ENCODE results near the gene ADAMTSL3.
A peak's percentile ranks its signal among the peaks of the same experiment; 100 is the strongest.

Gene ADAMTSL3

DNA sequence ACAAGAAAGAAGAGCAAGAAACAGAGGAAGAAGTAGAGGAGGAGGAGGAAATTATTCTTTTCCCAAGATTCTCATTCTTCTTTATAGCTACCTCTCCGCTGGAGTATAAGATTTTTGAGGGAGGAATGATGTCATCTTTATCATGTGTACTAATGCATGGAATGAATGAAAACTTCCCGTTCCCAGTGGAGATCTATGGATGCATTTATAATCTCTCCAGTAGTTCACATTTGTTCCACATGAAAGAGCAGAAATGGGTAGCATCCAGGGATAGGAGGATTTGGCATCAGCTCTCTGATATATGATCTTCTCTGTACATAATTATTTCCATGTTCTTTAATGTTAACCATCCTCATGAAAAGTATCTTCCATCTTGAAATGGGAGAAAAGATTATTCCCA, 244.4 kb downstream of the ADAMTSL3 start:
- no peak for DNase-seq
- WGBS (ENCODE audit: insufficient coverage) = no CpG with 5 or more reads among the region's 2 CpGs
- ChIA-PET CTCF (no interaction called here), POLR2A (no interaction called here)
- Histone ChIP-seq H3K36me3 (ENCODE audit: control insufficient read depth in 4 of 4, insufficient read depth in 4 of 4, low read length in 3 of 4) (no peaks in the 10 kb centered on the region), H3K9me3 (ENCODE audit: control extremely low read depth in 1 of 5, control insufficient read depth in 4 of 5, insufficient read depth in 2 of 5, low read depth in 1 of 5, low read length in 4 of 5) (peaks cover 0 to 1% (median 0%) of the 10 kb centered on the region in 5 experiments), H3K4me1 (ENCODE audit: control extremely low read depth in 1 of 4, control insufficient read depth in 4 of 4, insufficient read depth in 4 of 4, low read length in 3 of 4) (no peaks in the 10 kb centered on the region), H3K4me3 (ENCODE audit: control insufficient read depth in 1 of 7, extremely low read depth in 1 of 7, insufficient read depth in 4 of 7, low read depth in 2 of 7, low read length in 6 of 7) (no peak overlapping the region), H3K27ac (ENCODE audit: insufficient read depth in 1 of 2, low read depth in 1 of 2, low read length in 2 of 2, poor library complexity in 1 of 2, severe bottlenecking in 2 of 2) (no peak overlapping the region), H3K27me3 (replicated peaks in 2 of 5; ENCODE audit: control insufficient read depth in 4 of 5, insufficient read depth in 5 of 5, low read length in 4 of 5) (peaks cover 0 to 4% (median 1%) of the 10 kb centered on the region in 5 experiments)

DNA sequence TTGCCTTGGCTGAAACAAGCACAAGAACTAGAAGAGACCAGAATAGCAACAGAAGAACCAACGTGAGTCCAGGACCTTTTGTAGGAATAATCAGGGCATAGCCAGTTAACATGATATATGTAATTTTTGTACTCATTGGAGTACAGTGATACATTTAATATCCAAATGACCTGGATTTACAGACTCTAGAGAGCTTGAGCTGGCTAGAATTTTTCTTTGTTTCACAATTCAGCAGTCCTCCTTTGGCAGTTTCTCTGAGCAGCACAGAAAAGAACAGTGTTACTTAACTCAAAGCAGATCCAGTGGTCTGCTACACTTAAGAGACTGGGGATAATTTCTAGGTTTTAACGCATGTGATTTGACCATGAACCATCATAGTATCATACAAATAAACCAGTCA, 245.7 kb downstream of the ADAMTSL3 start:
- Histone ChIP-seq H3K36me3 (ENCODE audit: control insufficient read depth in 4 of 4, insufficient read depth in 4 of 4, low read length in 3 of 4) (no peaks in the 10 kb centered on the region), H3K4me1 (ENCODE audit: control extremely low read depth in 1 of 4, control insufficient read depth in 4 of 4, insufficient read depth in 4 of 4, low read length in 3 of 4) (no peaks in the 10 kb centered on the region), H3K27me3 (replicated peaks in 2 of 5; ENCODE audit: control insufficient read depth in 4 of 5, insufficient read depth in 5 of 5, low read length in 4 of 5) (peaks cover 0 to 4% (median 1%) of the 10 kb centered on the region in 5 experiments), H3K4me3 (ENCODE audit: control insufficient read depth in 1 of 7, extremely low read depth in 1 of 7, insufficient read depth in 4 of 7, low read depth in 2 of 7, low read length in 6 of 7) (no peak overlapping the region), H3K9me3 (ENCODE audit: control extremely low read depth in 1 of 5, control insufficient read depth in 4 of 5, insufficient read depth in 2 of 5, low read depth in 1 of 5, low read length in 4 of 5) (peaks cover 0 to 1% (median 0%) of the 10 kb centered on the region in 5 experiments), H3K27ac (ENCODE audit: insufficient read depth in 1 of 2, low read depth in 1 of 2, low read length in 2 of 2, poor library complexity in 1 of 2, severe bottlenecking in 2 of 2) (no peak overlapping the region)
- ChIA-PET POLR2A (no interaction called here), CTCF (no interaction called here)
- no peak for DNase-seq
- no CpG with 5 or more reads among the region's 2 CpGs for WGBS (ENCODE audit: insufficient coverage)

DNA sequence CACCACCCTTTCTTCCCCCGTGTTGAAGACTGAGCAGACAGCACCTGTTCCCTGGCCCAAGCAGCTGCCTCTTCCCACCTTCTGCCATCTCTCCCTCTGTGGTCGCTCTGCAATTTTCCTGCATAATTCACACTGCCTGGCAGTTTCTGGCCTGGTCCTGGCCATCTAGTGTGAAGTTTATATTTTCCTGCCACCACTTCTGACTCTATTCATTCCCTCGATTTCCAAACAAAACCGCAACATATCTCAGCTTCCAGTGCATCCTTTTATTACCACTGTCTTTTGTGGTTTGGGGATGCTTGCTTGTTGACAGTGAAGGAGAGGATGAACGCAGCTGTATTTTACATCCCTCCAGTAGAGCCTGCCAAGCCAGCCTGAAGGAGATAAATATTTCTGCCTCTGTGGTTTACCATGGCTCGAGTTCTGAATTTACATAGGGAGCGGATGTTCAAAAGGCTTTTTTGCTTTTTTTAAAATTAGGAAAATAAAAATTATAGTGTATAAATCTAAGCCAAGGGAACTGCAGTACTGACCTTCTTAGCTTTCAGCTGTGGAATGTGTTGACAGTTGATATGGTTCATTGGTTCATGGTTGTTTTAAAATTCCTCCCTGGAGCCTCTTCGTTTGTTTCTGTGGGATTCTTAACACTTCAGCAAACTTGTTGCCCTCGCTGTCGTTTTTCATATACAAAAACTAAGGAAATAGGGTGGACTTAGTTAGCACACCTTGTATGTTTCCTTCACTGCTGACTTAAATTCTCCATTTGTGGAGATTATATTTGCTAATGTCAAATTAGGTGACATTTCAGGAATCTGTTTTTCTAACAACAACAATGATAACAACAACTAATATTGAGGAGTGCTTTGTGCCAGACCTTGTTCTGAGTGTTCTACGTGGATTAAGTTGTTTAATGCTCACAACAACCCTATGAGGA, 250.5 kb downstream of the ADAMTSL3 start:
- Histone ChIP-seq H3K9me3 (ENCODE audit: control extremely low read depth in 1 of 5, control insufficient read depth in 4 of 5, insufficient read depth in 2 of 5, low read depth in 1 of 5, low read length in 4 of 5) (peaks cover 0 to 3% (median 0%) of the 10 kb centered on the region in 5 experiments), H3K4me3 (ENCODE audit: control insufficient read depth in 1 of 7, extremely low read depth in 1 of 7, insufficient read depth in 4 of 7, low read depth in 2 of 7, low read length in 6 of 7) (no peak overlapping the region), H3K27ac (ENCODE audit: insufficient read depth in 1 of 2, low read depth in 1 of 2, low read length in 2 of 2, poor library complexity in 1 of 2, severe bottlenecking in 2 of 2) (no peak overlapping the region), H3K4me1 (ENCODE audit: control extremely low read depth in 1 of 4, control insufficient read depth in 4 of 4, insufficient read depth in 4 of 4, low read length in 3 of 4) (no peaks in the 10 kb centered on the region), H3K36me3 (ENCODE audit: control insufficient read depth in 4 of 4, insufficient read depth in 4 of 4, low read length in 3 of 4) (no peaks in the 10 kb centered on the region), H3K27me3 (replicated peaks in 2 of 5; ENCODE audit: control insufficient read depth in 4 of 5, insufficient read depth in 5 of 5, low read length in 4 of 5) (peaks cover 0 to 4% (median 1%) of the 10 kb centered on the region in 5 experiments)
- DNase-seq = peak in 2 of 3 donors; percentile 1 to 2
- 78% methylated on average over 7 of the region's 11 CpGs for WGBS (ENCODE audit: insufficient coverage)
- CTCF ChIA-PET = no interaction called here
- POLR2A ChIA-PET = no interaction called here

DNA sequence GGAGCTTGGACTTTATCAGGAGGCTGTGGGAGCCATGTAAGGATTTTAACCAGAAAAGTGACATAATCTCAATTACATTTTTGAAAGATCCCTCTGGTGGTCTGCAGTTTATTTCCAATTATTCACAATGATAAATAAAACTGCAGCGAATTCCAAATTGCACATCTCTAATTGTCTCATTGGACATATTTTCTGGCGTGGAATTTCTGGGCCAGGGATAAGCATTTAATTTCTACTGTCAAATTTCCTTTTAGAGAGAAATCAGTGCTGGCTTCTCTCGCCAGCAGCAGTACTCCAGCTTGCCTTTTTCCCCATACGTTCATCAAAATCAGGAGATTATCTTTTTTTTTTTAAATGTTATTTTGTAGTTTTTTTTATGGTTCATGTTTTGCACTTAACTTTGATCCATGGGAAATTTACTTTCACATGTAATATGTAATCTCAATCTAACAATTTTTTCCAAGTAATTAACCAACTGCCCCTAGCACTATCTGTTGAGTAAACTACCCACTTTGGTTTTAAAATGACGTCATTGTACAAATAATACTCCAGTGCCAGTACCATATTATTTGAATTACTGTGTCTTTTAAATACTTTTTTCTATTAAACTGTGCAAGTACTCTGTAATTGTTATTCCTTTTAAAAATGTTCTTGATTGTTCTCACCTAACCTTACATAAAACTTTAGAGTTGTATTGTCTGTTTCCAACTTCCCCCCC, 251.8 kb downstream of the ADAMTSL3 start:
- Histone ChIP-seq H3K27me3 (replicated peaks in 2 of 5; ENCODE audit: control insufficient read depth in 4 of 5, insufficient read depth in 5 of 5, low read length in 4 of 5) (peaks cover 0 to 3% (median 1%) of the 10 kb centered on the region in 5 experiments), H3K9me3 (ENCODE audit: control extremely low read depth in 1 of 5, control insufficient read depth in 4 of 5, insufficient read depth in 2 of 5, low read depth in 1 of 5, low read length in 4 of 5) (peaks cover 0 to 3% (median 0%) of the 10 kb centered on the region in 5 experiments), H3K4me3 (ENCODE audit: control insufficient read depth in 1 of 7, extremely low read depth in 1 of 7, insufficient read depth in 4 of 7, low read depth in 2 of 7, low read length in 6 of 7) (no peak overlapping the region), H3K27ac (ENCODE audit: insufficient read depth in 1 of 2, low read depth in 1 of 2, low read length in 2 of 2, poor library complexity in 1 of 2, severe bottlenecking in 2 of 2) (no peak overlapping the region), H3K4me1 (ENCODE audit: control extremely low read depth in 1 of 4, control insufficient read depth in 4 of 4, insufficient read depth in 4 of 4, low read length in 3 of 4) (no peaks in the 10 kb centered on the region), H3K36me3 (ENCODE audit: control insufficient read depth in 4 of 4, insufficient read depth in 4 of 4, low read length in 3 of 4) (no peaks in the 10 kb centered on the region)
- ChIA-PET CTCF (no interaction called here), POLR2A (no interaction called here)
- WGBS (ENCODE audit: insufficient coverage) = 100% methylated on average over 3 of the region's 5 CpGs
- DNase-seq = no peak

DNA sequence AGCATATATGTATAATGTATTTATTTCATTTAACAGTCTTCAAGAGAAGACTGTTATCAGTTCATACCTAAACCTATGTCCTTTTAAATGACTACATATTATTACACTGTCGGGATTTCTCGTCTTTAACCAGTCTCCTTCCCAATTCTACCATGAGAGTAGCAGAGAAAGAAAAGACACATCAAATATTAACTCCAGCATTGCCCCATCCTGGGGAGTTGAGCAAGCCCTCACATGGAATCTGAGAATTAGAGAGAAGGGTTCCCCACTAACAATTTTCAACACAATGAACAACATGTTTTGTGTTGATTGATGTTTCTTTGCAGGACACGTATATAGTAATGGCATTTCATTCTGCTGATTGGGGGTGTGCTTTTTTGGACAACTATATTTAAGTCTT, 257.4 kb downstream of the ADAMTSL3 start:
- H3K36me3 ChIP-seq (ENCODE audit: control insufficient read depth in 4 of 4, insufficient read depth in 4 of 4, low read length in 3 of 4) = no peaks in the 10 kb centered on the region
- ChIA-PET POLR2A (no interaction called here), CTCF (no interaction called here)
- WGBS (ENCODE audit: insufficient coverage) = 100% methylated on average over 1 of the region's 3 CpGs
- peaks cover 0 to 3% (median 0%) of the 10 kb centered on the region in 5 experiments for H3K9me3 ChIP-seq (ENCODE audit: control extremely low read depth in 1 of 5, control insufficient read depth in 4 of 5, insufficient read depth in 2 of 5, low read depth in 1 of 5, low read length in 4 of 5)
- no peaks in the 10 kb centered on the region for H3K4me1 ChIP-seq (ENCODE audit: control extremely low read depth in 1 of 4, control insufficient read depth in 4 of 4, insufficient read depth in 4 of 4, low read length in 3 of 4)
- DNase-seq = no peak
- H3K4me3 ChIP-seq (ENCODE audit: control insufficient read depth in 1 of 7, extremely low read depth in 1 of 7, insufficient read depth in 4 of 7, low read depth in 2 of 7, low read length in 6 of 7) = no peak overlapping the region
- H3K27me3 ChIP-seq (replicated peaks in 2 of 5; ENCODE audit: control insufficient read depth in 4 of 5, insufficient read depth in 5 of 5, low read length in 4 of 5) = no peaks in the 10 kb centered on the region
- H3K27ac ChIP-seq (ENCODE audit: insufficient read depth in 1 of 2, low read depth in 1 of 2, low read length in 2 of 2, poor library complexity in 1 of 2, severe bottlenecking in 2 of 2) = no peak overlapping the region

DNA sequence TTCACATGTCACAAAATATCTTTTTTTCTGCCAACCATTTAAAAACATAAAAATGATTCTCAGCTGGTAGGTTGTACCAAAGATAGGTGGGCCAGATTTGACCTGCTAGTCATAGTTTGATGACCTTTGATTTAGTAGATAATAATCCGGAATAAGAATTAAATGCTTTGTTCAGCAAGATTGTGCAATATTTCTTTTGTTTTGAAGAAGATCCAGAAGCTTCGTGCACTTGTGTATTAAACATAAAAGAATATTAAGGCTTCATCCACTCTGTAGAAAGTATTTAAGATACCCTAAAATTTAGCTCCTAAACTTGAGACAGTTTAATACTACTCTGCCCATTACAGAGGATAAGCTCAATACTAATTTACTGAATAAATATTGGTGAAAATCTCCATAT, 258.4 kb downstream of the ADAMTSL3 start:
- H3K27me3 ChIP-seq (replicated peaks in 2 of 5; ENCODE audit: control insufficient read depth in 4 of 5, insufficient read depth in 5 of 5, low read length in 4 of 5) = no peaks in the 10 kb centered on the region
- ChIA-PET CTCF (no interaction called here), POLR2A (no interaction called here)
- H3K9me3 ChIP-seq (ENCODE audit: control extremely low read depth in 1 of 5, control insufficient read depth in 4 of 5, insufficient read depth in 2 of 5, low read depth in 1 of 5, low read length in 4 of 5) = peaks cover 0 to 3% (median 0%) of the 10 kb centered on the region in 5 experiments
- DNase-seq = no peak
- 100% methylated on average over 1 of the region's 2 CpGs for WGBS (ENCODE audit: insufficient coverage)
- H3K4me3 ChIP-seq (ENCODE audit: control insufficient read depth in 1 of 7, extremely low read depth in 1 of 7, insufficient read depth in 4 of 7, low read depth in 2 of 7, low read length in 6 of 7) = no peak overlapping the region
- H3K27ac ChIP-seq (ENCODE audit: insufficient read depth in 1 of 2, low read depth in 1 of 2, low read length in 2 of 2, poor library complexity in 1 of 2, severe bottlenecking in 2 of 2) = no peak overlapping the region
- H3K4me1 ChIP-seq (ENCODE audit: control extremely low read depth in 1 of 4, control insufficient read depth in 4 of 4, insufficient read depth in 4 of 4, low read length in 3 of 4) = no peaks in the 10 kb centered on the region
- H3K36me3 ChIP-seq (ENCODE audit: control insufficient read depth in 4 of 4, insufficient read depth in 4 of 4, low read length in 3 of 4) = no peaks in the 10 kb centered on the region

DNA sequence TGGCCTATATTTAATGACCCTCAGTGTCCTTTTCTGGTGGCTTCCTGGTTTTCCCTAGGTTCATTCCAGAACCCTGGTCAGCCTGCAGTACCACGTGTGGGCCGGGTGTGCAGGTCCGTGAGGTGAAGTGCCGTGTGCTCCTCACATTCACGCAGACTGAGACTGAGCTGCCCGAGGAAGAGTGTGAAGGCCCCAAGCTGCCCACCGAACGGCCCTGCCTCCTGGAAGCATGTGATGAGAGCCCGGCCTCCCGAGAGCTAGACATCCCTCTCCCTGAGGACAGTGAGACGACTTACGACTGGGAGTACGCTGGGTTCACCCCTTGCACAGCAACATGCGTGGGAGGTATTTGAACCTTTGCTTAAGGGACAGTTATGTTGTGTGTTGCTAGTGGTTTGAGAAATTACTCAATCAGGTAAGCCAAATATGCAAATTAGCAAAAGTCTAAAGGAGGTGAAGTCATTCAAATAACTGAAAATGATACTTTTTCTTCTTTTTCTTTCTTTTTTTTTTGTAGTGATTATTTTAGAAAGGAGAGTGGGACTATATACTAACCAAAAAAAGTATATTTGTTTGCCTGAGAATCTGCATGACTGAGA, 259.2 kb downstream of the ADAMTSL3 start:
- Histone ChIP-seq H3K27ac (ENCODE audit: insufficient read depth in 1 of 2, low read depth in 1 of 2, low read length in 2 of 2, poor library complexity in 1 of 2, severe bottlenecking in 2 of 2) (no peak overlapping the region), H3K9me3 (ENCODE audit: control extremely low read depth in 1 of 5, control insufficient read depth in 4 of 5, insufficient read depth in 2 of 5, low read depth in 1 of 5, low read length in 4 of 5) (peaks cover 0 to 3% (median 0%) of the 10 kb centered on the region in 5 experiments), H3K4me3 (ENCODE audit: control insufficient read depth in 1 of 7, extremely low read depth in 1 of 7, insufficient read depth in 4 of 7, low read depth in 2 of 7, low read length in 6 of 7) (no peak overlapping the region), H3K36me3 (ENCODE audit: control insufficient read depth in 4 of 4, insufficient read depth in 4 of 4, low read length in 3 of 4) (no peaks in the 10 kb centered on the region), H3K27me3 (replicated peaks in 2 of 5; ENCODE audit: control insufficient read depth in 4 of 5, insufficient read depth in 5 of 5, low read length in 4 of 5) (no peaks in the 10 kb centered on the region), H3K4me1 (ENCODE audit: control extremely low read depth in 1 of 4, control insufficient read depth in 4 of 4, insufficient read depth in 4 of 4, low read length in 3 of 4) (no peaks in the 10 kb centered on the region)
- POLR2A ChIA-PET = no interaction called here
- DNase-seq = no peak
- CTCF ChIA-PET = no interaction called here
- 87% methylated on average over 11 of the region's 14 CpGs for WGBS (ENCODE audit: insufficient coverage)

Data from common myeloid progenitor, CD34-positive (primary cell).